H1 (cell line): ENCODE data around the gene MIEF2. TPM values are rescaled to one million over a fixed set of nuclear protein-coding genes. Genes with fewer than 3 reads are reported as not detected.

Source experiments
- CHD2 ChIP-seq: IDR thresholded peaks from 2 replicates; pipeline ENCODE4 v1.6.1; 2012; ENCODE audit warnings: low read length, improper control_type of control experiment
- EP300 ChIP-seq, 2 experiments: IDR thresholded peaks; 1 replicate in 1 of 2; 2 replicates in 1 of 2; pipeline ENCODE4 v1.6.1; 2011 to 2012; ENCODE audit warnings: low read depth in 2 of 2, low read length in 2 of 2, mild to moderate bottlenecking in 2 of 2, borderline replicate concordance in 1 of 2, inconsistent platforms in 1 of 2, moderate library complexity in 1 of 2
- KDM5A ChIP-seq: fragments of 200-600 bp; IDR thresholded peaks from 2 replicates; pipeline ENCODE4 v1.7.1; 2012; ENCODE audit warnings: mild to moderate bottlenecking, low read length, inconsistent platforms, mixed read lengths
- POLR2AphosphoS5 ChIP-seq: IDR thresholded peaks from 2 replicates; pipeline ENCODE4 v1.6.1; 2011; ENCODE audit warnings: low read depth, low read length
- RAD21 ChIP-seq, 2 experiments: IDR thresholded peaks in 1 of 2; conservative IDR thresholded peaks in 1 of 2; 2 replicates each; pipeline ENCODE4 v1.6.1; 2011; ENCODE audit warnings: low read depth in 2 of 2, low read length in 2 of 2, improper control_type of control experiment in 1 of 2, inconsistent platforms in 1 of 2, mild to moderate bottlenecking in 1 of 2, moderate library complexity in 1 of 2
- RXRA ChIP-seq: IDR thresholded peaks from 2 replicates; pipeline ENCODE4 v1.6.1; 2011; ENCODE audit warnings: low read depth, mild to moderate bottlenecking, low read length, moderate library complexity; ENCODE audit not compliant: insufficient read depth
- SIRT6 ChIP-seq: IDR thresholded peaks from one replicate; pipeline ENCODE4 v1.7.1; 2012; ENCODE audit warnings: low read length, inconsistent platforms
- SP2 ChIP-seq: IDR thresholded peaks from 2 replicates; pipeline ENCODE4 v1.6.1; 2012; ENCODE audit warnings: mild to moderate bottlenecking, low read length, inconsistent platforms
- SRF ChIP-seq: IDR thresholded peaks from 2 replicates; pipeline ENCODE4 v1.6.1; 2011; ENCODE audit warnings: mild to moderate bottlenecking, low read depth, low read length, moderate library complexity
- TAF1 ChIP-seq: IDR thresholded peaks from 2 replicates; pipeline ENCODE4 v1.6.1; 2011; ENCODE audit warnings: mild to moderate bottlenecking, low read depth, low read length
- TEAD4 ChIP-seq: IDR thresholded peaks from 2 replicates; pipeline ENCODE4 v1.6.1; 2012; ENCODE audit warnings: low read depth, low read length, inconsistent platforms, mixed read lengths
- polyA plus RNA-seq, 7 experiments: library from polyadenylated mRNA; depleted of rRNA in 3 of 7; stranded (reverse) in 5 of 7; unstranded in 2 of 7; fragments of >200 nt in 5 of 7; fragments of 200-250 nt in 2 of 7; gene quantifications; 1 replicate in 5 of 7; 2 replicates in 1 of 7; 4 replicates in 1 of 7; pipeline versions ENCODE4 v1.2.1 to v1.2.3, GENCODE V29; 2011 to 2013; ENCODE audit warnings: missing spikeins in 2 of 7, mixed read lengths in 2 of 7
- total RNA-seq: library from RNA; stranded (reverse); fragmentation: NEBNext Ultra II Directional; extraction: Animal tissue kit (Norgen Biotek cat#: 25700); gene quantifications from 2 replicates; pipeline ENCODE4 v1.2.1, GENCODE V29; 2021
- TF ChIP-seq, protein P1 (sequence below): fragments of 300-600 bp; sonication (generic); IDR thresholded peaks from 2 replicates; pipeline ENCODE4 v1.7.1; 2012; ENCODE audit warnings: low read length, moderate library complexity, mild to moderate bottlenecking, inconsistent platforms; ENCODE audit not compliant: insufficient replicate concordance

The MIEF2 gene
- total and polyA plus RNA-seq, 2 of the 8 experiments (the other 6 are each of a cell fraction or from before 2014, with no cell fraction given): 9.9 to 24.9 TPM

DNA sequence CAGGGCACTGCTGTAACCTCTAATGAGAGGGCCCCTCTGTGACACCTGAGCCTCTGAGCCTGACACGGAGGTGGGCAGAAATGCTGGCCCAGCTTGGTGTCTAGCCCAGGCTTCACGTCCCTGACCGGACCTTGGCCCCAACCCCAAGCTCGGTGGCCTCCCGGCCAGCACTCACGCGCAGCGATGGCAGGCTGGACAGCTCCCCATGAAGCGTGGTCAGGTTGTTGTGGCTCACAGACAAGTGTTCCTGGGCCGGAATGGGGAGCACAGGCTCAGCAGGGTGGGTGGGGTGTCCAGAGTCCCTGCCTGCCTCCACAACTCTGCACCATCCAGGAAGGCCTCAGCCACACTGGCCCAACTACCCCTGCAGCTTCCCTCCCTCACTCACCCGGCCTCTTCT lies 4.1 kb upstream of the MIEF2 start (continued):
- TF ChIP-seq, protein P1, sequence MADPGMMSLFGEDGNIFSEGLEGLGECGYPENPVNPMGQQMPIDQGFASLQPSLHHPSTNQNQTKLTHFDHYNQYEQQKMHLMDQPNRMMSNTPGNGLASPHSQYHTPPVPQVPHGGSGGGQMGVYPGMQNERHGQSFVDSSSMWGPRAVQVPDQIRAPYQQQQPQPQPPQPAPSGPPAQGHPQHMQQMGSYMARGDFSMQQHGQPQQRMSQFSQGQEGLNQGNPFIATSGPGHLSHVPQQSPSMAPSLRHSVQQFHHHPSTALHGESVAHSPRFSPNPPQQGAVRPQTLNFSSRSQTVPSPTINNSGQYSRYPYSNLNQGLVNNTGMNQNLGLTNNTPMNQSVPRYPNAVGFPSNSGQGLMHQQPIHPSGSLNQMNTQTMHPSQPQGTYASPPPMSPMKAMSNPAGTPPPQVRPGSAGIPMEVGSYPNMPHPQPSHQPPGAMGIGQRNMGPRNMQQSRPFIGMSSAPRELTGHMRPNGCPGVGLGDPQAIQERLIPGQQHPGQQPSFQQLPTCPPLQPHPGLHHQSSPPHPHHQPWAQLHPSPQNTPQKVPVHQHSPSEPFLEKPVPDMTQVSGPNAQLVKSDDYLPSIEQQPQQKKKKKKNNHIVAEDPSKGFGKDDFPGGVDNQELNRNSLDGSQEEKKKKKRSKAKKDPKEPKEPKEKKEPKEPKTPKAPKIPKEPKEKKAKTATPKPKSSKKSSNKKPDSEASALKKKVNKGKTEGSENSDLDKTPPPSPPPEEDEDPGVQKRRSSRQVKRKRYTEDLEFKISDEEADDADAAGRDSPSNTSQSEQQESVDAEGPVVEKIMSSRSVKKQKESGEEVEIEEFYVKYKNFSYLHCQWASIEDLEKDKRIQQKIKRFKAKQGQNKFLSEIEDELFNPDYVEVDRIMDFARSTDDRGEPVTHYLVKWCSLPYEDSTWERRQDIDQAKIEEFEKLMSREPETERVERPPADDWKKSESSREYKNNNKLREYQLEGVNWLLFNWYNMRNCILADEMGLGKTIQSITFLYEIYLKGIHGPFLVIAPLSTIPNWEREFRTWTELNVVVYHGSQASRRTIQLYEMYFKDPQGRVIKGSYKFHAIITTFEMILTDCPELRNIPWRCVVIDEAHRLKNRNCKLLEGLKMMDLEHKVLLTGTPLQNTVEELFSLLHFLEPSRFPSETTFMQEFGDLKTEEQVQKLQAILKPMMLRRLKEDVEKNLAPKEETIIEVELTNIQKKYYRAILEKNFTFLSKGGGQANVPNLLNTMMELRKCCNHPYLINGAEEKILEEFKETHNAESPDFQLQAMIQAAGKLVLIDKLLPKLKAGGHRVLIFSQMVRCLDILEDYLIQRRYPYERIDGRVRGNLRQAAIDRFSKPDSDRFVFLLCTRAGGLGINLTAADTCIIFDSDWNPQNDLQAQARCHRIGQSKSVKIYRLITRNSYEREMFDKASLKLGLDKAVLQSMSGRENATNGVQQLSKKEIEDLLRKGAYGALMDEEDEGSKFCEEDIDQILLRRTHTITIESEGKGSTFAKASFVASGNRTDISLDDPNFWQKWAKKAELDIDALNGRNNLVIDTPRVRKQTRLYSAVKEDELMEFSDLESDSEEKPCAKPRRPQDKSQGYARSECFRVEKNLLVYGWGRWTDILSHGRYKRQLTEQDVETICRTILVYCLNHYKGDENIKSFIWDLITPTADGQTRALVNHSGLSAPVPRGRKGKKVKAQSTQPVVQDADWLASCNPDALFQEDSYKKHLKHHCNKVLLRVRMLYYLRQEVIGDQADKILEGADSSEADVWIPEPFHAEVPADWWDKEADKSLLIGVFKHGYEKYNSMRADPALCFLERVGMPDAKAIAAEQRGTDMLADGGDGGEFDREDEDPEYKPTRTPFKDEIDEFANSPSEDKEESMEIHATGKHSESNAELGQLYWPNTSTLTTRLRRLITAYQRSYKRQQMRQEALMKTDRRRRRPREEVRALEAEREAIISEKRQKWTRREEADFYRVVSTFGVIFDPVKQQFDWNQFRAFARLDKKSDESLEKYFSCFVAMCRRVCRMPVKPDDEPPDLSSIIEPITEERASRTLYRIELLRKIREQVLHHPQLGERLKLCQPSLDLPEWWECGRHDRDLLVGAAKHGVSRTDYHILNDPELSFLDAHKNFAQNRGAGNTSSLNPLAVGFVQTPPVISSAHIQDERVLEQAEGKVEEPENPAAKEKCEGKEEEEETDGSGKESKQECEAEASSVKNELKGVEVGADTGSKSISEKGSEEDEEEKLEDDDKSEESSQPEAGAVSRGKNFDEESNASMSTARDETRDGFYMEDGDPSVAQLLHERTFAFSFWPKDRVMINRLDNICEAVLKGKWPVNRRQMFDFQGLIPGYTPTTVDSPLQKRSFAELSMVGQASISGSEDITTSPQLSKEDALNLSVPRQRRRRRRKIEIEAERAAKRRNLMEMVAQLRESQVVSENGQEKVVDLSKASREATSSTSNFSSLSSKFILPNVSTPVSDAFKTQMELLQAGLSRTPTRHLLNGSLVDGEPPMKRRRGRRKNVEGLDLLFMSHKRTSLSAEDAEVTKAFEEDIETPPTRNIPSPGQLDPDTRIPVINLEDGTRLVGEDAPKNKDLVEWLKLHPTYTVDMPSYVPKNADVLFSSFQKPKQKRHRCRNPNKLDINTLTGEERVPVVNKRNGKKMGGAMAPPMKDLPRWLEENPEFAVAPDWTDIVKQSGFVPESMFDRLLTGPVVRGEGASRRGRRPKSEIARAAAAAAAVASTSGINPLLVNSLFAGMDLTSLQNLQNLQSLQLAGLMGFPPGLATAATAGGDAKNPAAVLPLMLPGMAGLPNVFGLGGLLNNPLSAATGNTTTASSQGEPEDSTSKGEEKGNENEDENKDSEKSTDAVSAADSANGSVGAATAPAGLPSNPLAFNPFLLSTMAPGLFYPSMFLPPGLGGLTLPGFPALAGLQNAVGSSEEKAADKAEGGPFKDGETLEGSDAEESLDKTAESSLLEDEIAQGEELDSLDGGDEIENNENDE: no peak
- no peak for TF ChIP-seq SP2
- TF ChIP-seq RXRA: no peak
- no peak for TF ChIP-seq RAD21 (IDR thresholded peaks at IDR 0.05 in 1 of 2, conservative IDR thresholded peaks at IDR 0.05 in 1 of 2; ENCODE audit: low read depth in 2 of 2, low read length in 2 of 2)
- no peak for TF ChIP-seq TEAD4
- no peak for TF ChIP-seq KDM5A
- no peak for TF ChIP-seq EP300 (IDR thresholded peaks at IDR 0.05; ENCODE audit: borderline replicate concordance in 1 of 2, low read depth in 2 of 2, low read length in 2 of 2)
- TF ChIP-seq CHD2: no peak
- no peak for TF ChIP-seq TAF1
- no peak for TF ChIP-seq SIRT6
- no peak for TF ChIP-seq SRF
- TF ChIP-seq POLR2AphosphoS5: no peak
